ENCODE results near the gene COA6. TPM values are rescaled to one million over a fixed set of nuclear protein-coding genes. Genes with fewer than 3 reads are reported as not detected.
A peak's percentile ranks its signal among the peaks of the same experiment; 100 is the strongest.
"Not testable (repeated sequence)": the region's sequence is repeated elsewhere in the genome, so short reads cannot be mapped to it uniquely, and the experiment has no call there.

COA6 gene
- total RNA-seq, 4 donors from 2014 or later, result 9.4 to 18.3 (median 16.0) TPM

- DNase-seq (ENCODE audit: extremely low spot score), result no peak
- peaks cover 13 to 33% (median 25%) of the 10 kb centered on the region in 4 donors for H3K4me1 ChIP-seq
- TF ChIP-seq POLR2AphosphoS5 (IDR thresholded peaks at IDR 0.05), result no peak
- no peak for TF ChIP-seq EP300 (IDR thresholded peaks at IDR 0.05)
- no peak for TF ChIP-seq CTCF (IDR thresholded peaks at IDR 0.05)
- TF ChIP-seq POLR2A (IDR thresholded peaks at IDR 0.05; ENCODE audit: low read depth), result no peak
- H3K27ac ChIP-seq (replicated peaks in 1 of 4), result peak overlapping the region; percentile 88 to 95 (median 93)
- peak overlapping the region; percentile 72 to 96 (median 88) for H3K4me3 ChIP-seq
- WGBS, result 8% methylated on average over 6 of the region's 6 CpGs
- intact Hi-C loops (cut with DNase I), result no loop called here
- H3K27me3 ChIP-seq, result no peaks in the 10 kb centered on the region
- H3K36me3 ChIP-seq, result peaks cover 8 to 34% (median 28%) of the 10 kb centered on the region in 4 donors
- no peaks in the 10 kb centered on the region for H3K9me3 ChIP-seq
Observed at GRCh38 chr1:234373959-234374254, 651 bp downstream of the COA6 start.

- intact Hi-C loops (cut with DNase I), result no loop called here
- Histone ChIP-seq H3K36me3 (peaks cover 19 to 49% (median 40%) of the 10 kb centered on the region in 4 donors), H3K27ac (replicated peaks in 1 of 4) (no peak overlapping the region), H3K27me3 (no peaks in the 10 kb centered on the region), H3K4me3 (no peak overlapping the region), H3K9me3 (no peaks in the 10 kb centered on the region), H3K4me1 (peaks cover 13 to 33% (median 25%) of the 10 kb centered on the region in 4 donors)
- WGBS, result 85% methylated on average over 7 of the region's 7 CpGs
- no peak for DNase-seq (ENCODE audit: extremely low spot score)
- TF ChIP-seq POLR2AphosphoS5 (IDR thresholded peaks at IDR 0.05), result no peak
- TF ChIP-seq POLR2A (IDR thresholded peaks at IDR 0.05; ENCODE audit: low read depth), result no peak
- no peak for TF ChIP-seq CTCF (IDR thresholded peaks at IDR 0.05)
- TF ChIP-seq EP300 (IDR thresholded peaks at IDR 0.05), result no peak
Observed at GRCh38 chr1:234375672-234376071, 2.4 kb downstream of the COA6 start.

- peaks cover 25 to 66% (median 46%) of the 10 kb centered on the region in 4 donors for H3K36me3 ChIP-seq
- H3K27ac ChIP-seq (replicated peaks in 1 of 4); H3K9me3 ChIP-seq; intact Hi-C loops (cut with DNase I); H3K27me3 ChIP-seq; H3K4me3 ChIP-seq: not testable (repeated sequence)
- DNase-seq (ENCODE audit: extremely low spot score), result peak; percentile 1
- WGBS, result 95% methylated on average over 5 of the region's 5 CpGs
- peaks cover 2 to 15% (median 10%) of the 10 kb centered on the region in 4 donors for H3K4me1 ChIP-seq
Observed at GRCh38 chr1:234379591-234380109, 6.4 kb downstream of the COA6 start.

- TF ChIP-seq CTCF (IDR thresholded peaks at IDR 0.05) (no peak), POLR2AphosphoS5 (IDR thresholded peaks at IDR 0.05) (no peak), EP300 (IDR thresholded peaks at IDR 0.05) (no peak), POLR2A (IDR thresholded peaks at IDR 0.05; ENCODE audit: low read depth) (no peak)
- 90% methylated on average over 10 of the region's 10 CpGs for WGBS
- H3K9me3 ChIP-seq, result no peaks in the 10 kb centered on the region
- H3K4me1 ChIP-seq, result peaks cover 0 to under 1% (median 0%) of the 10 kb centered on the region in 4 donors
- H3K4me3 ChIP-seq, result no peak overlapping the region
- intact Hi-C loops (cut with DNase I), result no loop called here
- peak; percentile 64 for DNase-seq (ENCODE audit: extremely low spot score)
- no peak overlapping the region for H3K27ac ChIP-seq (replicated peaks in 1 of 4)
- no peaks in the 10 kb centered on the region for H3K27me3 ChIP-seq
- peaks cover 20 to 62% (median 39%) of the 10 kb centered on the region in 4 donors for H3K36me3 ChIP-seq
Observed at GRCh38 chr1:234381699-234382555, 8.7 kb downstream of the COA6 start.

GRCh38 chr1:234386122-234386521 lies 12.9 kb downstream of the COA6 start:
- 92% methylated on average over 6 of the region's 6 CpGs for WGBS
- no peak overlapping the region for H3K4me3 ChIP-seq

More at GRCh38 chr1:234386122-234386521, 12.9 kb downstream of the COA6 start:
- H3K4me1 ChIP-seq, result no peaks in the 10 kb centered on the region
- H3K27ac ChIP-seq (replicated peaks in 1 of 4), result no peak overlapping the region
- no peaks in the 10 kb centered on the region for H3K9me3 ChIP-seq
- peaks cover 9 to 37% (median 19%) of the 10 kb centered on the region in 4 donors for H3K36me3 ChIP-seq
- no peaks in the 10 kb centered on the region for H3K27me3 ChIP-seq
- peak; percentile 29 for DNase-seq (ENCODE audit: extremely low spot score)
- no peak for TF ChIP-seq POLR2A (IDR thresholded peaks at IDR 0.05; ENCODE audit: low read depth)
- no peak for TF ChIP-seq POLR2AphosphoS5 (IDR thresholded peaks at IDR 0.05)
- no peak for TF ChIP-seq CTCF (IDR thresholded peaks at IDR 0.05)
- TF ChIP-seq EP300 (IDR thresholded peaks at IDR 0.05), result no peak
- intact Hi-C loops (cut with DNase I), result no loop called here

Data from esophagus muscularis mucosa (tissue), 4 donors.